ENCODE measurements around the gene SLC6A12. TPM values are rescaled to one million over a fixed set of nuclear protein-coding genes. Genes with fewer than 3 reads are reported as not detected.

SLC6A12 gene
- total RNA-seq, 4 donors from 2014 or later: 1.2 to 13.5 (median 3.0) TPM

DNA sequence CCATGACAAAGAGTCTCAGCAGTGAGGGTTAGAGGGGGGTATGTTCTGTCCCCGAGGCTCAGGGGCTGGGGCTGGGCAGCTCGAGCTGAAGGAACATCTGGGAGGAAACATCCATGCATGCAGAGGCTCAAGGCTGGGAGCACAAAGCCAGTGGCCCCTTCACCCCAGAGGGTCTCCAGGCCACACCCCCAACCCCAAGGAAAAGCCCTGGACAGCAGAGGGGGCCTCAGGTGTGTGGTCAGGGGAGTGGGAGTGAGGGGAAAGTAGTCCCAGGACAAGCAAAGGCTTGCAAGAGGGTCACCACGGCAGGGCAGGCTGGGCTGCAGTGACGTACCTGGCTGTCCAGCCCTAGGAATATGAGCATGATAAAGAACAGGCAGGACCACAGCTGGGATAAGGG, 17.5 kb downstream of the SLC6A12 start:
- Histone ChIP-seq H3K27me3 (peaks cover 13% of the 10 kb centered on the region), H3K36me3 (no peaks in the 10 kb centered on the region), H3K4me3 (no peak overlapping the region), H3K27ac (no peak overlapping the region), H3K9me3 (no peaks in the 10 kb centered on the region), H3K4me1 (no peaks in the 10 kb centered on the region)
- in situ Hi-C loops (cut with MboI; ENCODE audit: low pct_ligation_motif_present in 1 of 4, low pct_unique_long_range_greater_than_20kb in 1 of 4, low sequenced_read_pairs in 3 of 4): no loop called here
- TF ChIP-seq, protein P1, sequence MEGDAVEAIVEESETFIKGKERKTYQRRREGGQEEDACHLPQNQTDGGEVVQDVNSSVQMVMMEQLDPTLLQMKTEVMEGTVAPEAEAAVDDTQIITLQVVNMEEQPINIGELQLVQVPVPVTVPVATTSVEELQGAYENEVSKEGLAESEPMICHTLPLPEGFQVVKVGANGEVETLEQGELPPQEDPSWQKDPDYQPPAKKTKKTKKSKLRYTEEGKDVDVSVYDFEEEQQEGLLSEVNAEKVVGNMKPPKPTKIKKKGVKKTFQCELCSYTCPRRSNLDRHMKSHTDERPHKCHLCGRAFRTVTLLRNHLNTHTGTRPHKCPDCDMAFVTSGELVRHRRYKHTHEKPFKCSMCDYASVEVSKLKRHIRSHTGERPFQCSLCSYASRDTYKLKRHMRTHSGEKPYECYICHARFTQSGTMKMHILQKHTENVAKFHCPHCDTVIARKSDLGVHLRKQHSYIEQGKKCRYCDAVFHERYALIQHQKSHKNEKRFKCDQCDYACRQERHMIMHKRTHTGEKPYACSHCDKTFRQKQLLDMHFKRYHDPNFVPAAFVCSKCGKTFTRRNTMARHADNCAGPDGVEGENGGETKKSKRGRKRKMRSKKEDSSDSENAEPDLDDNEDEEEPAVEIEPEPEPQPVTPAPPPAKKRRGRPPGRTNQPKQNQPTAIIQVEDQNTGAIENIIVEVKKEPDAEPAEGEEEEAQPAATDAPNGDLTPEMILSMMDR (IDR thresholded peaks at IDR 0.05): no peak
- TF ChIP-seq POLR2AphosphoS5 (IDR thresholded peaks at IDR 0.05): no peak
- no peak for TF ChIP-seq POLR2A (IDR thresholded peaks at IDR 0.05)
- no peak for TF ChIP-seq EP300 (IDR thresholded peaks at IDR 0.05; ENCODE audit: low read depth)
- DNase-seq: no peak
- intact Hi-C loops (cut with DNase I; ENCODE audit: low total_unique reads): no loop called here
- 53% methylated on average over 4 of the region's 4 CpGs; no CpG with 5 or more reads in 1 of the 2 donors for WGBS, 2 donors (ENCODE audit: low coverage in 1 of 2)

DNA sequence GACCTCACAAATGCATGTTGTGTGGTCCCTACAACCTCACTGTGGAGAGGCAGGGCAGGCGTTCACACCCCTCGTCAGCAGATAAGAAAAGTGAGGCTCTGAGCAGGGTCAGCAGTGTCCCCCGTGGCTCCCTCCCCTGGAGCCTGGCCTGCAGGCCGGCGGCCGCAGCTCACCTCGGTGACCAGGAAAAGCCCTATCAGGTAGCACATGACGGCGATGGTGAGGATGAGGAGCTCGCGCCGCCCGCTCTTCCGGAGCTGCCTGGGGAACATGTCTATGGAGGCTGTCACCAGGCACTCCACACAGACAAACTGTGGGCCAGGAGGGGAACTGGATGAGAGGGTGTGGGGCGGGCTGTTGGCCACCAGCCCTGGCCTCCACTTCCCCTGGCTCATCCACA, 18.0 kb downstream of the SLC6A12 start:
- Histone ChIP-seq H3K36me3 (no peaks in the 10 kb centered on the region), H3K4me3 (no peak overlapping the region), H3K27ac (no peak overlapping the region), H3K9me3 (no peaks in the 10 kb centered on the region), H3K27me3 (peaks cover 13% of the 10 kb centered on the region), H3K4me1 (no peaks in the 10 kb centered on the region)
- 89% methylated on average over 15 of the region's 15 CpGs; no CpG with 5 or more reads in 1 of the 2 donors for WGBS, 2 donors (ENCODE audit: low coverage in 1 of 2)
- TF ChIP-seq EP300 (IDR thresholded peaks at IDR 0.05; ENCODE audit: low read depth) (no peak), POLR2AphosphoS5 (IDR thresholded peaks at IDR 0.05) (no peak), POLR2A (IDR thresholded peaks at IDR 0.05) (no peak)
- TF ChIP-seq, protein P1 (IDR thresholded peaks at IDR 0.05): no peak
- no peak for DNase-seq
- intact Hi-C loops (cut with DNase I; ENCODE audit: low total_unique reads) (no loop called here), in situ Hi-C loops (cut with MboI; ENCODE audit: low pct_ligation_motif_present in 1 of 4, low pct_unique_long_range_greater_than_20kb in 1 of 4, low sequenced_read_pairs in 3 of 4) (no loop called here)

DNA sequence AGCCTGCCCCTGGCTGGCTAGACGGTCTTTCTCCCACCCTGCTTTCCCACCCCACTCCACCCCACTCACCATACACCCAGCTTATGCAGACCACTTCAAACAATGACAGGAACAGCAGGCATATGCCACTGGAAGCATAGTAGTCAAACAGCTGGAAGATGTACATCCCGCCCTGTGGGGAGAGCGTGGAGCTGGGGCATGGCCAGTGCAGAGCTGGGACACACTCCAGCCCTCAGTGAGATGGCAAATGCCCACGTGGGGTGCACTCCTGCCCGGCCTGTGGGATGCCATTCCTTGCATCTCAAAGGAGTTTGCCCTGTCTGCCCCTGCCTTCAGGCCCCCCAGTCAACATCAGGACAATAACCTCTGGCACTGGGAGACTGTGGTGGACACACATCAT, 18.8 kb downstream of the SLC6A12 start:
- H3K27ac ChIP-seq: no peak overlapping the region
- intact Hi-C loops (cut with DNase I; ENCODE audit: low total_unique reads): no loop called here
- in situ Hi-C loops (cut with MboI; ENCODE audit: low pct_ligation_motif_present in 1 of 4, low pct_unique_long_range_greater_than_20kb in 1 of 4, low sequenced_read_pairs in 3 of 4): no loop called here
- no peaks in the 10 kb centered on the region for H3K9me3 ChIP-seq
- 53% methylated on average over 5 of the region's 5 CpGs; no CpG with 5 or more reads in 1 of the 2 donors for WGBS, 2 donors (ENCODE audit: low coverage in 1 of 2)
- DNase-seq: no peak
- H3K36me3 ChIP-seq: no peaks in the 10 kb centered on the region
- no peak overlapping the region for H3K4me3 ChIP-seq
- peaks cover 13% of the 10 kb centered on the region for H3K27me3 ChIP-seq
- H3K4me1 ChIP-seq: no peaks in the 10 kb centered on the region
- TF ChIP-seq, protein P1 (IDR thresholded peaks at IDR 0.05): no peak
- TF ChIP-seq POLR2AphosphoS5 (IDR thresholded peaks at IDR 0.05) (no peak), POLR2A (IDR thresholded peaks at IDR 0.05) (no peak), EP300 (IDR thresholded peaks at IDR 0.05; ENCODE audit: low read depth) (no peak)

DNA sequence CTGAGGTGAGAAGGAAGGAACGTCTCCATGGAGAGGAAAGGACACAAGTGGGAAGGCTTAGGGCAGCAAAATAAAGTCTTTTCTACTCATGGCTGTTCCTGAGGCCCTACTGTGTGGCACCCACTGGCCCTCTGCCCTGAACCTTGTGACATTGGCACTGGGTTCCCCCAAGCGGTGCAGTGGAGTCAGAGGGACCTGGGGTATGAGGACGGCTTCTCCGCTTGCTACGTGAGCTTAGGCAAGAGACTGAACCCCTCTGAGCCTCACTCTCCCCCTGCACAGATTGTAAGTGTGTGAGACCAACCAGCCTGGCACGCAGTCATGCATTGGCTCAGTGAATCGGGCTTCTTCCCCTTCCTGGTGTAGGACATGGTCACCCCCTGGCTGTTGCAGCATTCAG, 19.7 kb downstream of the SLC6A12 start:
- H3K36me3 ChIP-seq: no peaks in the 10 kb centered on the region
- H3K27ac ChIP-seq: no peak overlapping the region
- peaks cover 10% of the 10 kb centered on the region for H3K27me3 ChIP-seq
- H3K9me3 ChIP-seq: no peaks in the 10 kb centered on the region
- H3K4me1 ChIP-seq: peaks cover 1 to 3% (median 3%) of the 10 kb centered on the region in 4 donors
- WGBS, 2 donors (ENCODE audit: low coverage in 1 of 2): 20 to 87% methylated on average over 1 to 7 of the region's 7 CpGs
- no peak for TF ChIP-seq POLR2A (IDR thresholded peaks at IDR 0.05)
- no peak for TF ChIP-seq EP300 (IDR thresholded peaks at IDR 0.05; ENCODE audit: low read depth)
- TF ChIP-seq, protein P1 (IDR thresholded peaks at IDR 0.05): no peak
- in situ Hi-C loops (cut with MboI; ENCODE audit: low pct_ligation_motif_present in 1 of 4, low pct_unique_long_range_greater_than_20kb in 1 of 4, low sequenced_read_pairs in 3 of 4): no loop called here
- no peak for DNase-seq
- intact Hi-C loops (cut with DNase I; ENCODE audit: low total_unique reads): no loop called here
- no peak overlapping the region for H3K4me3 ChIP-seq
